ENCODE data around the gene EFNA5. TPM values are rescaled to one million over a fixed set of nuclear protein-coding genes. Genes with fewer than 3 reads are reported as not detected.

EFNA5 gene
- total RNA-seq, 4 donors from 2014 or later = 7.7 to 18.6 (median 9.9) TPM

- no peak for TF ChIP-seq CTCF (IDR thresholded peaks at IDR 0.05; ENCODE audit: low read depth)
These were observed 262.9 kb downstream of the EFNA5 start for GRCh38 chr5:107407713-107408298.

- TF ChIP-seq CTCF (IDR thresholded peaks at IDR 0.05; ENCODE audit: low read depth) = no peak
These were observed 266.0 kb downstream of the EFNA5 start for GRCh38 chr5:107404595-107405374.

GRCh38 chr5:107403228-107403953, 267.3 kb downstream of the EFNA5 start:
- no peak for TF ChIP-seq CTCF (IDR thresholded peaks at IDR 0.05; ENCODE audit: low read depth)

GRCh38 chr5:107402434-107403227, 268.1 kb downstream of the EFNA5 start:
- no peak for TF ChIP-seq CTCF (IDR thresholded peaks at IDR 0.05; ENCODE audit: low read depth)

GRCh38 chr5:107401470-107402122, 269.1 kb downstream of the EFNA5 start:
- no peak for TF ChIP-seq CTCF (IDR thresholded peaks at IDR 0.05; ENCODE audit: low read depth)

- TF ChIP-seq CTCF (IDR thresholded peaks at IDR 0.05; ENCODE audit: low read depth) = no peak
These were observed 270.4 kb downstream of the EFNA5 start for GRCh38 chr5:107400328-107400727.
